HG03378 (cell line): Measurements from ENCODE around the gene RBMS3.
"Not testable (repeated sequence)": the region's sequence is repeated elsewhere in the genome, so short reads cannot be mapped to it uniquely, and the experiment has no call there.

Experiments
- ATAC-seq: cut with Tn5 transposase; IDR thresholded peaks from one replicate; pipeline ENCODE4 v1.9.1; 2021; ENCODE audit warnings: mild to moderate bottlenecking, moderate library complexity; ENCODE audit not compliant: unreplicated experiment

RBMS3 gene

DNA sequence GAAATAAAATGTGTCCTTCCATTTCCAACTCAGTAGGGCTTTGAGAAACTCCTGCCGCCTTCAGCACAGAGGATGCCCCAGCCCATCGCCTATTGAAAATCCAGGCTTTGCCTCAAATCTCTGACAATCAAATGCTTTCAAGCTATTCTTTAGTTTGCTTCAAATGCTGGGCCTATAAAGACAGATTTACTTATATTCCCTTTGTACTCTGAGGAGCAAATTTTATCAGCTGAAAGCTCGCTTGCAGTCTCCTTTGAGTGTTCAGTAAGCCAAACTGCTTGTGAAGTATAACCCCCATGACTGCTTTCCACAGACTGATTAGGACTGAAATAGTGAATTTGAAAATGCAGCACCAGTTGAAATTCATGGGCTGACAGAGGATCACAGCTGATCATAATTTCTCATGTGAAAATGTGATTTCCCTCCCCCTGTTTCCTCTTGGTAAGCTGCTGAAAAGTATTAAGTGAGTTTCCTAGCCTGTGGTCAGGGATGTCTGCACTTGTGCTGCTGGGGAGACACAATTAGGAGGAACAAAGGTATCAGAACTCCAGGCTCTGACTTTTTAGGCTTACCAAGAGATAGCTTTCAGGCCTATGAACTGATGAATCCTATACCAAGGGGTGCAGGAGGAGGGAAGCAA is 762.2 kb downstream of the RBMS3 start:
- ATAC-seq, result no peak

DNA sequence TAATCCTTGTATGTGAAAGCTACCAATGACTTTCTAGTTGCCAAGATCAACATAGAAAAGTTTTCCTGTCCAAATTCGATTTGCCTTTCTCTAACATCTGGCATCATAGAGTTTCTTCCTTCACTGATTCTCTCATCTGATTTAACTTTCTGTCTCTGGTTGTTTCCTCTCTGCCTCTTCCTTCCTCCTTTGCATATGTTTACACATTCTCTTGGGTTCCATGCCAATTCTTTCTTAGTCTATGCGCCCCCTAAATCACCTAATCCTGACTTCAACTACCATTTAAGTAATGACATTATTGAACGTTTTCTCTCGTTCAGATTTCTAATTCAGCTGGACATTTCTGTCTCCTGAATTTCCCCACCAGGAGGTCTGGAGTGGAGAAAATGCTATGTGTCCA is 763.6 kb downstream of the RBMS3 start:
- ATAC-seq, result no peak

DNA sequence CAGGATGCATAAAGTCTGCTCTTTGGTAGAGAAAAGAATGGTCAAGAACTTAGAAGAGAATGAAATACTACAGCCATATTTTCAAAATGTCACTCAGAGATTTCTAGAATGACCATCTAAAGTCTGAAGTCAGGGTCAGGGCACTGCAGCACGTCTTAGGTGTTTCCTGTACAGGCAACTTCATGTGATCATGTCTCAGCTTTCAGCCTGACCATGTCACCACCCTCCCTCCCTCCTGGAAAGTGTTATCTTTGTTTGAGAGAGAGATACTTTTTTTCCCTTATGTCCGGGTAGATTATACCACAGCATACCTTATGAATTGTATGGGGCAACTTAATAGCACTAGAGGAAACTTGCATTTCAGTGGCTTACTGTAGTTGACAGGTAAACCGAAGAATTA is 767.6 kb downstream of the RBMS3 start:
- no peak for ATAC-seq

DNA sequence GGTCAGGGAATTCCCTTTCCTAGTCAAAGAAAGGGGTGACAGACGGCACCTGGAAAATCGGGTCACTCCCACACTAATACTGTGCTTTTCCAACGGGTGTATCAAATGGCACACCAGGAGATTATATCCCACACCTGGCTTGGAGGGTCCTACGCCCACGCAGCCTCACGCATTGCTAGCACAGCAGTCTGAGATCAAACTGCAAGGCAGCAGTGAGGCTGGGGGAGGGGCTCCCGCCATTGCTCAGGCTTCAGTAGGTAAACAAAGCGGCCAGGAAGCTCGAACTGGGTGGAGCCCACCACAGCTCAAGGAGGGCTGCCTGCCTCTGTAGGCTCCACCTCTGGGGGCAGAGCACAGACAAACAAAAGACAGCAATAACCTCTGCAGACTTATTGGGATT is 769.2 kb downstream of the RBMS3 start:
- not testable (repeated sequence) for ATAC-seq

DNA sequence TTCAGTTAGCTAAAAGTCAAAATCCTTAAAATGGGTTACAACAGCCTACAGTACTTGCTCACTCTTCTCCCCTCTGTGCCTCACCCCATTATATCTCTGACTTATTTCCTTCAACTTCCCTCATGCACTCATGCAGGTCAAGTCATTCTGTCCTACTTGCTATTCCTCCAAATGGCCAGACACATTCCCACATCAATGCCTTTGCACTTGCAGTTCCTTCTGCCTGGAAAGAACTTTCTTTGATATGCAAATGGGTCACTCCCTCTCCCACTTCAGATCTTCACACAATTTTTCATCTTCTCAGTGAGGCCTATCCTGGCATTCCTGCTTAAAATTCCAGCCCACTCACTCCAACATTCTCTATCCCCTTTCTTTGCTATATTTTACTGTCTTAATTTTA is 778.4 kb downstream of the RBMS3 start:
- ATAC-seq, result no peak
